ENCODE measurements around the gene C4A.
"Not testable (repeated sequence)": the region's sequence is repeated elsewhere in the genome, so short reads cannot be mapped to it uniquely, and the experiment has no call there.

The C4A gene

GRCh38 chr6:31979238-31979898 lies 2.5 kb upstream of the C4A start:
- DNase-seq (ENCODE audit: low read depth, low spot score) = no peak

- not testable (repeated sequence) for DNase-seq (ENCODE audit: low read depth, low spot score)
These were observed 1.5 kb upstream of the C4A start for GRCh38 chr6:31980195-31980876.

- DNase-seq (ENCODE audit: low read depth, low spot score) = not testable (repeated sequence)
These were observed 859 bp upstream of the C4A start for GRCh38 chr6:31980998-31981397.

DNA sequence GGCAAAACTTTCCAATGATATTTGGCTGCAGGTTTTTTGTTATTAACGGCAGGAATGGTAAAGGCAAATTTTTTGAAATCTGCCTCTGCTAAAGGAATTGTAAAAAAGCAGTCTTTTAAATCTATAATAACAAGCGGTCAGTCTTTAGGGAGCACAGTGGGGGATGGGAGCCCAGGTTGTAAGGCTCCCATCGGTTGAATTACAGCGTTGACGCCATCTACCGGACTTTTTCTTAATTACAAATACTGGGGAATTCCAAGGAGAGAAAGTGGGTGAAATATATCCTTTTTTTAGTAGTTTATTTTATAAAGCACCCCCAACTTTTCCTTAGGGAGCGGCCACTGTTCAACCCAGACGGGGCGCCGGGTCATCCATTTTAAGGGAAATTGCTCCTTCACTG lies 7.5 kb downstream of the C4A start:
- DNase-seq (ENCODE audit: low read depth, low spot score) = not testable (repeated sequence)

- not testable (repeated sequence) for DNase-seq (ENCODE audit: low read depth, low spot score)
These were observed 12.6 kb downstream of the C4A start for GRCh38 chr6:31994421-31994820.

- not testable (repeated sequence) for DNase-seq (ENCODE audit: low read depth, low spot score)
These were observed 14.5 kb downstream of the C4A start for GRCh38 chr6:31996385-31996784.

DNA sequence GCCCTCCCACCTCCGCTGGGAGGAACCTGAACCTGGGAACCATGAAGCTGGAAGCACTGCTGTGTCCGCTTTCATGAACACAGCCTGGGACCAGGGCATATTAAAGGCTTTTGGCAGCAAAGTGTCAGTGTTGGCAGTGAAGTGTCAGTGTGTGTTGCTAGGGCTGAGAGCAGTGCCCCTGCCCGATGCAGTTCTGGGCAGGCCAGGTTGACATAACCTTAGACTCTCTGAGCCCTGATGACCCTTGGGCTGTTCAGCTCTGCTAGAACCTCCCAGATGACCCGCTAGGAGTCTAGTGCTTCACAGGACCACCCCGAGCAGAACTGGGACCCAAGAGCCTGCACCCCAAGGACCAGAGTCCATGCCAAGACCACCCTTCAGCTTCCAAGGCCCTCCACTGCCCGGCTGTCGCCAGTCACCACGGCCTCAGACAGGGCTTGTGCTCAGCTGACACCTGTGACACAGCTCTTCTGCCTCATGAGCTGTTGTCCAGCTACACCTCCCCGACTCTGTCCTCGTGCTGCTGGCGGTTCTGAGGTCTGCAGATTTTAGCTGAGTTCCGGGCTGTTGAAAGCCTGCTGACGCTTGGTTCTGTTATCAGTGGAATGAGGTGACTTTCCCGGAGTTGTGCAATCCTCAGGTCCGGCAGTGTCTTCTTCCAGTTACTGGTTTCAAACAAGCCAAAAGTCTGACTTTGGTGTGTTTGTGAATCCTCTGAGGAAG lies 20.9 kb downstream of the C4A start:
- DNase-seq (ENCODE audit: low read depth, low spot score) = not testable (repeated sequence)

DNA sequence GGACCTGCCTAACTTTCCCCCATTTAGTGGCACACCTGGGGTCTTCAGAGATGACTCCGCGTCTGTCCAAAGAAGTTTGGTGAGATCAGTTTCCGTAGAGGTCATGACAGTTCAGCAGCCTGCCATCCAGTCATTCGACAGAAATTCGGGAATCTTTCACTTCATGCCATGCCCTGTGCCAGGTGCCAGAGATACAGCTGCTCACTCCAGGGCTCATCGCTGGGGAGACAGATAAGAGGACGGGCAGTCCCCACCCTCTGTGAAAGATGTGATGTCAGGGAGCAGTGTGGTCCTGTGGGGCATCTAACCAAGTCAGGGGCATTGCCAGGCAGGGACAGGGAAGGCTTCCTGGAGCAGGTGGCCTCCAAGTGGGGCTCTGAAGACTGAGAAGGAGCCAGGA lies 21.4 kb downstream of the C4A start:
- not testable (repeated sequence) for DNase-seq (ENCODE audit: low read depth, low spot score)

- not testable (repeated sequence) for DNase-seq (ENCODE audit: low read depth, low spot score)
These were observed 22.5 kb downstream of the C4A start for GRCh38 chr6:32004393-32004792.

DNA sequence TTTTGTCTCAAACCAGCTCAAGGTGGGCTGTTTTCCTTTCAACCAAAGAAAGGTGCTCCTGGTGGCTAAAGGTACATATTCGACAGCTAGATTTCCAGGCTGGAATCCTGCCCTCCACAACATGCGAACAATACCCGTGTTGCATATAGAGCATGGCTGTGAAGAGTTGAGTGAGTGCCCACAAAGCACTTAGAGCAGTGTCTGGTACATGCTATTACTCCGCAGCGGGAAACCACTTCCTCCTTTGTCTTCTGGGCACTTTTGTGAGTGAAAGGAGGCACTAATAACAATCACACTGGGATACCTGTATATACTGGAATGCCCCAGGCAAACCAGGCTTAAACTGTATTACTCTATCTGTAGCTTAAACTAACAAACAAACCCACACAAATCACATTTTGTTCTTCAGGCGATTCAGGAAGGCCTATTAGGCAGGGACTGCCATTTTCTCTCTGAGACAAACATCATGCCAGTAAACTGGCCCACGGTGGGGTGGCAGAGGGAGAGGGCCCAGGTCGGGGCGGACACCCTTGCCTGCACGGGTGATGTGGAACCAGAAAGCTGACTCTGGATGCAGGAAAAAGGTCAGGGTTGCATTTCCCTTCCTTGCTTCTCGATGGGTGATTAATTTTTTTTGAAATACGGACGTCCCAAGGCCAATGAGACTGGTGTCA lies 23.1 kb downstream of the C4A start:
- not testable (repeated sequence) for DNase-seq (ENCODE audit: low read depth, low spot score)

DNA sequence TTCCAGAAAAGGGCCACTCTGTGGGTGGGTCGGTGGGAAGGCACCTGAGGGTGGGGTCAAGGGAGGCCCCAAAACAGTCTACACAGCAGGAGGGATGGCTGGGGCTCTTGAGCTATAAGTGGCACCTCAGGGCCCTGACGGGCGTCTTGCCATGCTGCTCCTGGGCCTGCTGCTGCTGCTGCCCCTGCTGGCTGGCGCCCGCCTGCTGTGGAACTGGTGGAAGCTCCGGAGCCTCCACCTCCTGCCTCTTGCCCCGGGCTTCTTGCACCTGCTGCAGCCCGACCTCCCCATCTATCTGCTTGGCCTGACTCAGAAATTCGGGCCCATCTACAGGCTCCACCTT lies 23.7 kb downstream of the C4A start:
- DNase-seq (ENCODE audit: low read depth, low spot score) = not testable (repeated sequence)

GRCh38 chr6:32005991-32006529 lies 24.2 kb downstream of the C4A start:
- DNase-seq (ENCODE audit: low read depth, low spot score) = not testable (repeated sequence)

DNA sequence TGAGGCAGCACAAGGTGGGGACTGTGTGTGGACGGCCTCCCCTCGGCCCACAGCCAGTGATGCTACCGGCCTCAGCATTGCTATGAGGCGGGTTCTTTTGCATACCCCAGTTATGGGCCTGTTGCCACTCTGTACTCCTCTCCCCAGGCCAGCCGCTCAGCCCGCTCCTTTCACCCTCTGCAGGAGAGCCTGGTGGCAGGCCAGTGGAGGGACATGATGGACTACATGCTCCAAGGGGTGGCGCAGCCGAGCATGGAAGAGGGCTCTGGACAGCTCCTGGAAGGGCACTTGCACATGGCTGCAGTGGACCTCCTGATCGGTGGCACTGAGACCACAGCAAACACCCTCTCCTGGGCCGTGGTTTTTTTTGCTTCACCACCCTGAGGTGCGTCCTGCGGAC lies 25.2 kb downstream of the C4A start:
- DNase-seq (ENCODE audit: low read depth, low spot score) = not testable (repeated sequence)

GRCh38 chr6:32008037-32008436 lies 26.2 kb downstream of the C4A start:
- not testable (repeated sequence) for DNase-seq (ENCODE audit: low read depth, low spot score)

GRCh38 chr6:32008616-32009015 lies 26.8 kb downstream of the C4A start:
- not testable (repeated sequence) for DNase-seq (ENCODE audit: low read depth, low spot score)

GRCh38 chr6:32009537-32009936 lies 27.7 kb downstream of the C4A start:
- not testable (repeated sequence) for DNase-seq (ENCODE audit: low read depth, low spot score)

DNA sequence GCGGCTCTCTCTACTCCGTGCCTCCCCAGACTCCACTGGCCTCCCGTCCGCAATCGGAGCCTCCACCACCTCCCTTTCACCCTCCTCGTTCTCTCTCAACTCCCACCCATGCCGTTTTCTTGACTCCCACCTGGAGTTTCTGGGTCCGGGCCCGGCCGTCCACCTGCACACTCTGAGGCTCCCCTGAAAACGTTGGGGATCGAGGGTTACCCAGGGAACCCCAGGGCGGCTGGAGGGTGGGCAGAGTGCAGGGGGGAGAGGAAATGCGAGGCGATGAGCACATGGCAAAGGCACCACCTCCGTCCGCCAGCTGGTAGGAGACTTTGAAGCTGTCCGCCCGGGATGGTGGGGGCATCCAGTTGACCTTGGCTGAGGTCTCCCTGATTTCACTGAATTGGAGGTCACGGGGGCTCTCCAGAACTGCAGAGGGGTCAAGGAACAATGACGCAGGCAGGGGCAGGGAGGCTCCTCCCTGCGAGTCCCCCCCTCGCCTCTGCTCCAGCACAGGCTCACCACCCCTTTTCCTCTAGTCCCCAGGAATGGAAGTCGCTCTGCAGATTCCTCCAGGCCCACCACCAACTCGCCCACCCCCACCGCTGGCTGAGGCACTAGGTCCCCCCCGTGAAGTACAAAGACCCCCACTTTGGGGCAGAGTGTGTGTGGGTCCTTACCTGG lies 29.1 kb downstream of the C4A start:
- not testable (repeated sequence) for DNase-seq (ENCODE audit: low read depth, low spot score)

- DNase-seq (ENCODE audit: low read depth, low spot score) = not testable (repeated sequence)
These were observed 31.2 kb downstream of the C4A start for GRCh38 chr6:32012941-32013617.

DNA sequence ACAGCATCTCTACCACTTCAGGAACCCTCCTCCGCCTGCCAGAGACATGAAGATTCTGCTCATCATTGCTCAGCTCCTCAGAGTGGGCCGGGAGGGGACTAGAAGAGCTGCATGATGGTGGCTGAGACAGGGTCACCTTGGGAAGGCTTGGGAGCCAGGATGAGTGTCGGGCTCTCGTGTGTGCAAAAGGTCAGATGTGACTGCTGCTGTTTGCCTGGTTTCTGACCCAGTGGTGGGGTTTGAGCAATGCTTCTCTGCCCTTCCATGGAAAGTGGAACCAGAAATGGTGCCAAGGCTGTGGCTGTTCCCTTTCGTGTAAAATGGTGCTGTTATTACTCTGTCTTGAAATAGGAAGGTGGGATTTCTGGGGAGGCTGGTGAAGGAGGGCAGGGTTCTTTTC lies 31.9 kb downstream of the C4A start:
- not testable (repeated sequence) for DNase-seq (ENCODE audit: low read depth, low spot score)

DNA sequence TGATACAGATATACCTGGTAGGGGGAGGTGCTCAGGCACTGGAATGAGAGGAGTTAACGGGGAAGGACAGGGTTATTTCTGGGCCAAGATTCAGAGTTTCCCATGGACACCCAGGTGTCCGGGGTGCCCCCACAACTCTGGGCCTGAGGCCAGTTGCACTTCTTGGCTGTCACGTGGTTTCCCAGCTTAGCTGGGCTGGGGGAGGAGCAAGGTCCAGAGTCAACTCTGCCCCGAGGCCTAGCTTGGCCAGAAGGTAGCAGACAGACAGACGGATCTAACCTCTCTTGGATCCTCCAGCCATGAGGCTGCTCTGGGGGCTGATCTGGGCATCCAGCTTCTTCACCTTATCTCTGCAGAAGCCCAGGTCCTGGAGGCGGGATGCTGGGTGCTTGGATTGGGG lies 32.7 kb downstream of the C4A start, which contains the start of gene C4B:
Gene C4B, plus strand, starts transcription at position 249 of the 400 bp plus-strand sequence. Its CDS starts 51 bp downstream, at position 300.
- DNase-seq (ENCODE audit: low read depth, low spot score) = not testable (repeated sequence)
